Breast epithelium (tissue), 3 donors: ENCODE measurements around the gene KIAA0319L.

ENCODE experiments used
- CTCF ChIP-seq, 3 donors: fragments of 450-650 bp; IDR thresholded peaks; one replicate each; pipeline ENCODE4 v1.5.1; 2016 to 2017; ENCODE audit warnings: antibody characterized with exemption in 3 of 3, mild to moderate bottlenecking in 3 of 3, moderate library complexity in 3 of 3
- POLR2AphosphoS5 ChIP-seq, 3 donors: sonication (generic); formaldehyde crosslinking; IDR thresholded peaks; one replicate each; pipeline ENCODE4 v1.6.1; 2017; ENCODE audit warnings: antibody characterized with exemption in 3 of 3

- TF ChIP-seq POLR2AphosphoS5 (IDR thresholded peaks at IDR 0.05) (no peak), CTCF (IDR thresholded peaks at IDR 0.05) (no peak)
Measured at GRCh38 chr1:35605071-35605866, 48.1 kb upstream of the KIAA0319L start.
